GM12878 (cell line): ENCODE data around the gene IGSF11. TPM values are rescaled to one million over a fixed set of nuclear protein-coding genes. Genes with fewer than 3 reads are reported as not detected.

Source experiments
- ATAC-seq: fragments of 200-7000 bp; cut with Tn5 transposase; 3 replicates; pipeline ENCODE4 v1.9.1; 2020; ENCODE audit warnings: mild to moderate bottlenecking, moderate library complexity
- BruUV-seq: library from RNA; stranded (reverse); fragments of 400-500 nt; replicated peaks from 2 replicates; lab custom pipeline; 2021; lab: Mats Ljungman, UMichigan
- CTCF ChIA-PET: fragments of 300-600 bp; sonication (Branson Sonifier 250); formaldehyde crosslinking; extraction: SDS; loops from one replicate; lab custom pipeline; 2021; ENCODE audit warnings: inconsistent platforms; lab: Yijun Ruan, JAX
- POLR2A ChIA-PET: fragments of 350-600 bp; formaldehyde crosslinking; extraction: SDS; loops from one replicate; lab custom pipeline; 2021; ENCODE audit warnings: inconsistent platforms; lab: Charles Lee
- RAD21 ChIA-PET: fragments of 300-600 bp; sonication (Branson Sonifier 250); formaldehyde crosslinking; loops from one replicate; lab custom pipeline; 2023; ENCODE audit warnings: antibody characterized with exemption; ENCODE audit not compliant: unreplicated experiment; lab: Charles Lee
- SMC1A ChIA-PET: fragments of 300-600 bp; sonication (Branson Sonifier 250); formaldehyde crosslinking; loops from one replicate; lab custom pipeline; 2023; ENCODE audit not compliant: unreplicated experiment, uncharacterized antibody; lab: Charles Lee
- DNase-seq: peaks from one replicate; pipeline ENCODE4 v3.0.0-alpha.2; 2011; ENCODE audit warnings: low read depth, low spot score
- FAIRE-seq: peaks from 3 replicates; lab custom pipeline; 2011; peaks lifted over from hg19 to GRCh38; lab: Jason Lieb, UNC
- H2AFZ ChIP-seq: 2 replicates; pipeline ENCODE4 v1.6.0; 2011; ENCODE audit warnings: low read depth, low read length, control low read depth; ENCODE audit not compliant: control insufficient read depth
- H3K27ac ChIP-seq: 2 replicates; pipeline ENCODE4 v1.5.1; 2011; ENCODE audit warnings: control low read depth; ENCODE audit not compliant: control insufficient read depth, insufficient read depth
- H3K27me3 ChIP-seq, 2 experiments: replicated peaks in 1 of 2; 2 replicates each; pipeline versions ENCODE4 v1.6.0 to v1.6.1; 2011; ENCODE audit warnings: low read length in 1 of 2; ENCODE audit not compliant: control insufficient read depth in 2 of 2, insufficient read depth in 2 of 2
- H3K36me3 ChIP-seq, 2 experiments: 2 replicates each; pipeline ENCODE4 v1.5.1; 2011; ENCODE audit warnings: low read length in 1 of 2; ENCODE audit not compliant: control insufficient read depth in 2 of 2, insufficient read depth in 2 of 2
- H3K4me1 ChIP-seq: 2 replicates; pipeline ENCODE4 v1.6.1; 2011; ENCODE audit warnings: mild to moderate bottlenecking, low read length, moderate library complexity, mixed read lengths; ENCODE audit not compliant: control insufficient read depth, insufficient read depth
- H3K4me2 ChIP-seq: 2 replicates; pipeline ENCODE4 v1.6.0; 2011; ENCODE audit warnings: control low read depth; ENCODE audit not compliant: control insufficient read depth, insufficient read depth
- H3K4me3 ChIP-seq: fragments of 200-600 bp; sonication (generic); 2 replicates; pipeline ENCODE4 v1.5.1; 2016
- H3K79me2 ChIP-seq: 2 replicates; pipeline ENCODE4 v1.6.0; 2011; ENCODE audit warnings: low read length; ENCODE audit not compliant: control insufficient read depth, insufficient read depth
- H3K9ac ChIP-seq: 2 replicates; pipeline ENCODE4 v1.8.0; 2011; ENCODE audit warnings: low read length, control low read depth, mixed read lengths; ENCODE audit not compliant: control insufficient read depth, insufficient read depth
- H3K9me3 ChIP-seq: replicated peaks from 3 replicates; pipeline ENCODE4 v1.5.1; 2011; ENCODE audit warnings: mild to moderate bottlenecking, low read length; ENCODE audit not compliant: control insufficient read depth, insufficient read depth
- H4K20me1 ChIP-seq: 2 replicates; pipeline ENCODE4 v1.6.0; 2011; ENCODE audit not compliant: control insufficient read depth, insufficient read depth
- CHD4 ChIP-seq: fragments of 200-600 bp; sonication (generic); IDR thresholded peaks from 2 replicates; pipeline ENCODE4 v1.6.1; 2016; ENCODE audit warnings: mild to moderate bottlenecking
- EED ChIP-seq: sonication (generic); IDR thresholded peaks from 2 replicates; pipeline ENCODE4 v1.6.1; 2016; ENCODE audit warnings: antibody characterized with exemption, low read depth
- EGR1 ChIP-seq, 2 experiments: IDR thresholded peaks; 1 replicate in 1 of 2; 2 replicates in 1 of 2; pipeline ENCODE4 v1.6.1; 2011 to 2012; ENCODE audit warnings: low read depth in 2 of 2, low read length in 2 of 2, borderline replicate concordance in 1 of 2, mild to moderate bottlenecking in 1 of 2, moderate library complexity in 1 of 2
- FOS ChIP-seq: IDR thresholded peaks from 3 replicates; pipeline ENCODE4 v1.6.1; 2011; ENCODE audit warnings: borderline replicate concordance; ENCODE audit not compliant: insufficient read length; ENCODE audit errors: extremely low read depth
- HDAC2 ChIP-seq: fragments of 200-600 bp; sonication (generic); IDR thresholded peaks from 2 replicates; pipeline ENCODE4 v1.6.1; 2017
- HDAC6 ChIP-seq: fragments of 200-600 bp; sonication (generic); IDR thresholded peaks from one replicate; pipeline ENCODE4 v1.8.0; 2017; ENCODE audit warnings: antibody characterized with exemption; ENCODE audit not compliant: unreplicated experiment
- MTA3 ChIP-seq: IDR thresholded peaks from 2 replicates; pipeline ENCODE4 v1.6.1; 2012; ENCODE audit warnings: low read length, inconsistent platforms, borderline replicate concordance
- POLR2A ChIP-seq: IDR thresholded peaks from 2 replicates; pipeline ENCODE4 v1.6.1; 2011; ENCODE audit warnings: low read depth, mild to moderate bottlenecking, low read length
- RBBP5 ChIP-seq: fragments of 200-600 bp; sonication (generic); conservative IDR thresholded peaks from 2 replicates; pipeline ENCODE4 v1.6.1; 2016
- SUZ12 ChIP-seq: fragments of 200-600 bp; sonication (generic); IDR thresholded peaks from one replicate; pipeline ENCODE4 v1.6.1; 2018; ENCODE audit warnings: antibody characterized with exemption, mild to moderate bottlenecking; ENCODE audit not compliant: unreplicated experiment
- ZNF384 ChIP-seq: IDR thresholded peaks from 2 replicates; pipeline ENCODE4 v1.6.1; 2012; ENCODE audit warnings: low read depth, mild to moderate bottlenecking, low read length, improper control_type of control experiment, borderline replicate concordance
- in situ Hi-C: fragments of 300-500 bp; cut with MboI; formaldehyde crosslinking; loops from 9 replicates; pipeline ENCODE4 v1.14.3; 2018; ENCODE audit warnings: mixed read lengths
- intact Hi-C: fragments of 100-400 bp; cut with micrococcal nuclease; formaldehyde crosslinking; loops from one replicate; pipeline ENCODE4 v1.14.2; 2022; ENCODE audit not compliant: unreplicated experiment
- polyA plus RNA-seq, 11 experiments: library from polyadenylated mRNA; depleted of rRNA in 4 of 11; unstranded in 6 of 11; stranded (reverse) in 5 of 11; fragments of >200 nt; fragmentation: Nextera tagmentation in 4 of 11; fragmentation: Illumina TruSeq in 1 of 11; extraction: Ambion mirVana in 4 of 11; extraction: Trizol in 1 of 11; gene quantifications; 1 replicate in 1 of 11; 2 replicates in 10 of 11; pipeline versions ENCODE4 v1.2.1 to v1.2.3, GENCODE V29; 2011 to 2016; ENCODE audit warnings: inconsistent platforms in 2 of 11, missing spikeins in 2 of 11, low read depth in 1 of 11
- total RNA-seq, 4 experiments: library from RNA; depleted of rRNA in 3 of 4; stranded (reverse); fragments of >200 nt in 3 of 4; fragmentation: Illumina TruSeq in 1 of 4; extraction: Trizol in 1 of 4; gene quantifications; 2 replicates each; pipeline versions ENCODE4 v1.2.1 to v1.2.3, GENCODE V29; 2013 to 2021
- TF ChIP-seq, protein P1 (sequence below): IDR thresholded peaks from 2 replicates; pipeline ENCODE4 v1.6.1; 2012; ENCODE audit warnings: low read depth, low read length, improper control_type of control experiment
- TF ChIP-seq, protein P2 (sequence below): fragments of 450-650 bp; IDR thresholded peaks from 2 replicates; pipeline ENCODE4 v1.6.1; 2016; ENCODE audit warnings: mild to moderate bottlenecking, moderate library complexity, borderline replicate concordance
- TF ChIP-seq, protein P3 (sequence below): fragments of 450-650 bp; IDR thresholded peaks from 2 replicates; pipeline ENCODE4 v1.6.1; 2016; ENCODE audit warnings: mild to moderate bottlenecking
- TF ChIP-seq, protein P4 (sequence below): IDR thresholded peaks from 2 replicates; pipeline ENCODE4 v1.6.1; 2011; ENCODE audit warnings: borderline replicate concordance, low read depth, mild to moderate bottlenecking, moderate library complexity, mixed read lengths, low read length; ENCODE audit not compliant: insufficient read depth; ENCODE audit errors: extremely low read length
- TF ChIP-seq, protein P5 (sequence below): IDR thresholded peaks from 2 replicates; pipeline ENCODE4 v1.6.1; 2012; ENCODE audit warnings: mild to moderate bottlenecking, low read depth, low read length

Gene IGSF11
- total and polyA plus RNA-seq, 10 of the 15 experiments (the other 5 are each of a cell fraction or from before 2014, with no cell fraction given) = 0.03 TPM; not detected in 9

DNA sequence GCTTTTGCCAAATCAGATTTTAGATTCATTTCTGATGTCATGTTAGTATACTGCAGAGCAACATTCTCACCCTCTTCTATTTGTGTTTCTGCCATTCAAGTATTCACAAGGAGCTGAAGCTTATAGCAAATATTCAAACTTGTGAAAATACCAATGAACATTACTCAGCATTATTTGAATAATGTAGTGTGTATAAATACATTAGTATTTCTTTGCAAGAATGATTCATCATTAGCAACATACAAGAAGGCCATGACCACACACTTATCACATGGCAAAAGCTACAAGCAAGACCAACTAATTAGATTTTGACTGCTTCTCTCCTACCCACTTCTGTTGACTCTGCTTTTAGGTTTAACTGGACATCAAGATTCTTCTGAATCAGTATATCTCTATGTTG is 124.9 kb downstream of the IGSF11 start:
- H3K4me1 ChIP-seq = no peaks in the 10 kb centered on the region
- no peaks in the 10 kb centered on the region for H3K36me3 ChIP-seq
- no peak overlapping the region for H3K4me3 ChIP-seq
- in situ Hi-C loops (no loop called here), intact Hi-C loops (no loop called here)
- H3K4me2 ChIP-seq = no peak overlapping the region
- no peaks in the 10 kb centered on the region for H3K79me2 ChIP-seq
- RAD21 ChIA-PET = no interaction called here
- H3K27me3 ChIP-seq = no peaks in the 10 kb centered on the region; a peak in 1 of 4 replicates
- DNase-seq = no peak
- POLR2A ChIA-PET = no interaction called here
- CTCF ChIA-PET = no interaction called here
- FAIRE-seq = no peak
- no peaks in the 10 kb centered on the region for H4K20me1 ChIP-seq
- no TSS peak for BruUV-seq
- H3K9me3 ChIP-seq = no peaks in the 10 kb centered on the region
- ATAC-seq = no peak
- SMC1A ChIA-PET = no interaction called here
- no peak overlapping the region for H3K27ac ChIP-seq
- H3K9ac ChIP-seq = no peak overlapping the region
- no peak overlapping the region for H2AFZ ChIP-seq
- TF ChIP-seq, protein P1, sequence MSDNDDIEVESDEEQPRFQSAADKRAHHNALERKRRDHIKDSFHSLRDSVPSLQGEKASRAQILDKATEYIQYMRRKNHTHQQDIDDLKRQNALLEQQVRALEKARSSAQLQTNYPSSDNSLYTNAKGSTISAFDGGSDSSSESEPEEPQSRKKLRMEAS = no peak
- TF ChIP-seq EED = no peak
- TF ChIP-seq EGR1 (IDR thresholded peaks at IDR 0.05; ENCODE audit: borderline replicate concordance in 1 of 2, low read depth in 2 of 2, low read length in 2 of 2) = no peak
- TF ChIP-seq, protein P2, sequence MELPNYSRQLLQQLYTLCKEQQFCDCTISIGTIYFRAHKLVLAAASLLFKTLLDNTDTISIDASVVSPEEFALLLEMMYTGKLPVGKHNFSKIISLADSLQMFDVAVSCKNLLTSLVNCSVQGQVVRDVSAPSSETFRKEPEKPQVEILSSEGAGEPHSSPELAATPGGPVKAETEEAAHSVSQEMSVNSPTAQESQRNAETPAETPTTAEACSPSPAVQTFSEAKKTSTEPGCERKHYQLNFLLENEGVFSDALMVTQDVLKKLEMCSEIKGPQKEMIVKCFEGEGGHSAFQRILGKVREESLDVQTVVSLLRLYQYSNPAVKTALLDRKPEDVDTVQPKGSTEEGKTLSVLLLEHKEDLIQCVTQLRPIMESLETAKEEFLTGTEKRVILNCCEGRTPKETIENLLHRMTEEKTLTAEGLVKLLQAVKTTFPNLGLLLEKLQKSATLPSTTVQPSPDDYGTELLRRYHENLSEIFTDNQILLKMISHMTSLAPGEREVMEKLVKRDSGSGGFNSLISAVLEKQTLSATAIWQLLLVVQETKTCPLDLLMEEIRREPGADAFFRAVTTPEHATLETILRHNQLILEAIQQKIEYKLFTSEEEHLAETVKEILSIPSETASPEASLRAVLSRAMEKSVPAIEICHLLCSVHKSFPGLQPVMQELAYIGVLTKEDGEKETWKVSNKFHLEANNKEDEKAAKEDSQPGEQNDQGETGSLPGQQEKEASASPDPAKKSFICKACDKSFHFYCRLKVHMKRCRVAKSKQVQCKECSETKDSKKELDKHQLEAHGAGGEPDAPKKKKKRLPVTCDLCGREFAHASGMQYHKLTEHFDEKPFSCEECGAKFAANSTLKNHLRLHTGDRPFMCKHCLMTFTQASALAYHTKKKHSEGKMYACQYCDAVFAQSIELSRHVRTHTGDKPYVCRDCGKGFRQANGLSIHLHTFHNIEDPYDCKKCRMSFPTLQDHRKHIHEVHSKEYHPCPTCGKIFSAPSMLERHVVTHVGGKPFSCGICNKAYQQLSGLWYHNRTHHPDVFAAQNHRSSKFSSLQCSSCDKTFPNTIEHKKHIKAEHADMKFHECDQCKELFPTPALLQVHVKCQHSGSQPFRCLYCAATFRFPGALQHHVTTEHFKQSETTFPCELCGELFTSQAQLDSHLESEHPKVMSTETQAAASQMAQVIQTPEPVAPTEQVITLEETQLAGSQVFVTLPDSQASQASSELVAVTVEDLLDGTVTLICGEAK = no peak
- TF ChIP-seq RBBP5 = no peak
- TF ChIP-seq, protein P3, sequence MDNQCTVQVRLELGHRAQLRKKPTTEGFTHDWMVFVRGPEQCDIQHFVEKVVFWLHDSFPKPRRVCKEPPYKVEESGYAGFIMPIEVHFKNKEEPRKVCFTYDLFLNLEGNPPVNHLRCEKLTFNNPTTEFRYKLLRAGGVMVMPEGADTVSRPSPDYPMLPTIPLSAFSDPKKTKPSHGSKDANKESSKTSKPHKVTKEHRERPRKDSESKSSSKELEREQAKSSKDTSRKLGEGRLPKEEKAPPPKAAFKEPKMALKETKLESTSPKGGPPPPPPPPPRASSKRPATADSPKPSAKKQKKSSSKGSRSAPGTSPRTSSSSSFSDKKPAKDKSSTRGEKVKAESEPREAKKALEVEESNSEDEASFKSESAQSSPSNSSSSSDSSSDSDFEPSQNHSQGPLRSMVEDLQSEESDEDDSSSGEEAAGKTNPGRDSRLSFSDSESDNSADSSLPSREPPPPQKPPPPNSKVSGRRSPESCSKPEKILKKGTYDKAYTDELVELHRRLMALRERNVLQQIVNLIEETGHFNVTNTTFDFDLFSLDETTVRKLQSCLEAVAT = no peak
- TF ChIP-seq HDAC6 = no peak
- TF ChIP-seq MTA3 = no peak
- TF ChIP-seq, protein P4, sequence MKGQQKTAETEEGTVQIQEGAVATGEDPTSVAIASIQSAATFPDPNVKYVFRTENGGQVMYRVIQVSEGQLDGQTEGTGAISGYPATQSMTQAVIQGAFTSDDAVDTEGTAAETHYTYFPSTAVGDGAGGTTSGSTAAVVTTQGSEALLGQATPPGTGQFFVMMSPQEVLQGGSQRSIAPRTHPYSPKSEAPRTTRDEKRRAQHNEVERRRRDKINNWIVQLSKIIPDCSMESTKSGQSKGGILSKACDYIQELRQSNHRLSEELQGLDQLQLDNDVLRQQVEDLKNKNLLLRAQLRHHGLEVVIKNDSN = no peak
- no peak for TF ChIP-seq HDAC2
- no peak for TF ChIP-seq CHD4
- no peak for TF ChIP-seq SUZ12
- no peak for TF ChIP-seq POLR2A
- TF ChIP-seq ZNF384 = no peak
- TF ChIP-seq, protein P5, sequence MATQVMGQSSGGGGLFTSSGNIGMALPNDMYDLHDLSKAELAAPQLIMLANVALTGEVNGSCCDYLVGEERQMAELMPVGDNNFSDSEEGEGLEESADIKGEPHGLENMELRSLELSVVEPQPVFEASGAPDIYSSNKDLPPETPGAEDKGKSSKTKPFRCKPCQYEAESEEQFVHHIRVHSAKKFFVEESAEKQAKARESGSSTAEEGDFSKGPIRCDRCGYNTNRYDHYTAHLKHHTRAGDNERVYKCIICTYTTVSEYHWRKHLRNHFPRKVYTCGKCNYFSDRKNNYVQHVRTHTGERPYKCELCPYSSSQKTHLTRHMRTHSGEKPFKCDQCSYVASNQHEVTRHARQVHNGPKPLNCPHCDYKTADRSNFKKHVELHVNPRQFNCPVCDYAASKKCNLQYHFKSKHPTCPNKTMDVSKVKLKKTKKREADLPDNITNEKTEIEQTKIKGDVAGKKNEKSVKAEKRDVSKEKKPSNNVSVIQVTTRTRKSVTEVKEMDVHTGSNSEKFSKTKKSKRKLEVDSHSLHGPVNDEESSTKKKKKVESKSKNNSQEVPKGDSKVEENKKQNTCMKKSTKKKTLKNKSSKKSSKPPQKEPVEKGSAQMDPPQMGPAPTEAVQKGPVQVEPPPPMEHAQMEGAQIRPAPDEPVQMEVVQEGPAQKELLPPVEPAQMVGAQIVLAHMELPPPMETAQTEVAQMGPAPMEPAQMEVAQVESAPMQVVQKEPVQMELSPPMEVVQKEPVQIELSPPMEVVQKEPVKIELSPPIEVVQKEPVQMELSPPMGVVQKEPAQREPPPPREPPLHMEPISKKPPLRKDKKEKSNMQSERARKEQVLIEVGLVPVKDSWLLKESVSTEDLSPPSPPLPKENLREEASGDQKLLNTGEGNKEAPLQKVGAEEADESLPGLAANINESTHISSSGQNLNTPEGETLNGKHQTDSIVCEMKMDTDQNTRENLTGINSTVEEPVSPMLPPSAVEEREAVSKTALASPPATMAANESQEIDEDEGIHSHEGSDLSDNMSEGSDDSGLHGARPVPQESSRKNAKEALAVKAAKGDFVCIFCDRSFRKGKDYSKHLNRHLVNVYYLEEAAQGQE = no peak
- no peak for TF ChIP-seq FOS
